ENCODE results near the gene ABCF2.

The ABCF2 gene

GRCh38 chr7:151254851-151255250, 27.8 kb upstream of the ABCF2 start:
- peaks cover 26% of the 10 kb centered on the region for H3K27me3 Mint-ChIP-seq (ENCODE audit: low read depth)
- peaks cover 68% of the 10 kb centered on the region for H3K4me1 Mint-ChIP-seq
- H3K9me3 Mint-ChIP-seq, result no peaks in the 10 kb centered on the region
- no peaks in the 10 kb centered on the region for H3K36me3 Mint-ChIP-seq (ENCODE audit: low read depth)
- peak overlapping the region; percentile 58 to 84 (median 80) for H3K4me3 Mint-ChIP-seq
- TF ChIP-seq CTCF (IDR thresholded peaks at IDR 0.05; ENCODE audit: unreplicated experiment in 3 of 3), result no peak
- peak overlapping the region; percentile 99 to 100 (median 99) for H3K27ac Mint-ChIP-seq

- peak overlapping the region; percentile 80 to 89 (median 84) for H3K4me3 Mint-ChIP-seq
- no peaks in the 10 kb centered on the region for H3K36me3 Mint-ChIP-seq (ENCODE audit: low read depth)
- H3K27me3 Mint-ChIP-seq (ENCODE audit: low read depth), result peaks cover 26% of the 10 kb centered on the region
- H3K27ac Mint-ChIP-seq, result peak overlapping the region; percentile 99 to 100 (median 99)
- TF ChIP-seq CTCF (IDR thresholded peaks at IDR 0.05; ENCODE audit: unreplicated experiment in 3 of 3), result no peak
- H3K9me3 Mint-ChIP-seq, result no peaks in the 10 kb centered on the region
- peaks cover 72% of the 10 kb centered on the region for H3K4me1 Mint-ChIP-seq
These were observed 27.3 kb upstream of the ABCF2 start for GRCh38 chr7:151254316-151254715.

GRCh38 chr7:151252961-151253711, 26.1 kb upstream of the ABCF2 start:
- Mint-ChIP-seq H3K9me3 (no peaks in the 10 kb centered on the region), H3K27ac (peak overlapping the region; percentile 99 to 100 (median 99)), H3K4me1 (peaks cover 70% of the 10 kb centered on the region), H3K36me3 (ENCODE audit: low read depth) (no peaks in the 10 kb centered on the region), H3K4me3 (peak overlapping the region; percentile 84 to 89 (median 87)), H3K27me3 (ENCODE audit: low read depth) (peaks cover 26% of the 10 kb centered on the region)
- no peak for TF ChIP-seq CTCF (IDR thresholded peaks at IDR 0.05; ENCODE audit: unreplicated experiment in 3 of 3)

- H3K4me1 Mint-ChIP-seq, result peaks cover 66% of the 10 kb centered on the region
- no peak for TF ChIP-seq CTCF (IDR thresholded peaks at IDR 0.05; ENCODE audit: unreplicated experiment in 3 of 3)
- H3K27me3 Mint-ChIP-seq (ENCODE audit: low read depth), result peaks cover 20% of the 10 kb centered on the region
- H3K9me3 Mint-ChIP-seq, result no peaks in the 10 kb centered on the region
- peak overlapping the region; percentile 99 to 100 (median 99) for H3K27ac Mint-ChIP-seq
- no peaks in the 10 kb centered on the region for H3K36me3 Mint-ChIP-seq (ENCODE audit: low read depth)
- peak overlapping the region; percentile 84 to 89 (median 87) for H3K4me3 Mint-ChIP-seq
These were observed 25.5 kb upstream of the ABCF2 start for GRCh38 chr7:151252561-151252835.

GRCh38 chr7:151251689-151252560, 24.9 kb upstream of the ABCF2 start:
- H3K9me3 Mint-ChIP-seq, result no peaks in the 10 kb centered on the region
- H3K4me3 Mint-ChIP-seq, result peak overlapping the region; percentile 84 to 89 (median 87)
- H3K27me3 Mint-ChIP-seq (ENCODE audit: low read depth), result peaks cover 15% of the 10 kb centered on the region
- no peak for TF ChIP-seq CTCF (IDR thresholded peaks at IDR 0.05; ENCODE audit: unreplicated experiment in 3 of 3)
- peak overlapping the region; percentile 99 to 100 (median 99) for H3K27ac Mint-ChIP-seq
- H3K36me3 Mint-ChIP-seq (ENCODE audit: low read depth), result no peaks in the 10 kb centered on the region
- H3K4me1 Mint-ChIP-seq, result peaks cover 66% of the 10 kb centered on the region

All from nephron (organoid).